HG03064 (cell line): Measurements from ENCODE around the gene PDE11A.

Source experiments
- ATAC-seq: cut with Tn5 transposase; IDR thresholded peaks from one replicate; pipeline ENCODE4 v1.9.1; 2021; ENCODE audit warnings: low read depth; ENCODE audit not compliant: unreplicated experiment

The PDE11A gene

GRCh38 chr2:177930916-177931315, 141.7 kb downstream of the PDE11A start:
- no peak for ATAC-seq

DNA sequence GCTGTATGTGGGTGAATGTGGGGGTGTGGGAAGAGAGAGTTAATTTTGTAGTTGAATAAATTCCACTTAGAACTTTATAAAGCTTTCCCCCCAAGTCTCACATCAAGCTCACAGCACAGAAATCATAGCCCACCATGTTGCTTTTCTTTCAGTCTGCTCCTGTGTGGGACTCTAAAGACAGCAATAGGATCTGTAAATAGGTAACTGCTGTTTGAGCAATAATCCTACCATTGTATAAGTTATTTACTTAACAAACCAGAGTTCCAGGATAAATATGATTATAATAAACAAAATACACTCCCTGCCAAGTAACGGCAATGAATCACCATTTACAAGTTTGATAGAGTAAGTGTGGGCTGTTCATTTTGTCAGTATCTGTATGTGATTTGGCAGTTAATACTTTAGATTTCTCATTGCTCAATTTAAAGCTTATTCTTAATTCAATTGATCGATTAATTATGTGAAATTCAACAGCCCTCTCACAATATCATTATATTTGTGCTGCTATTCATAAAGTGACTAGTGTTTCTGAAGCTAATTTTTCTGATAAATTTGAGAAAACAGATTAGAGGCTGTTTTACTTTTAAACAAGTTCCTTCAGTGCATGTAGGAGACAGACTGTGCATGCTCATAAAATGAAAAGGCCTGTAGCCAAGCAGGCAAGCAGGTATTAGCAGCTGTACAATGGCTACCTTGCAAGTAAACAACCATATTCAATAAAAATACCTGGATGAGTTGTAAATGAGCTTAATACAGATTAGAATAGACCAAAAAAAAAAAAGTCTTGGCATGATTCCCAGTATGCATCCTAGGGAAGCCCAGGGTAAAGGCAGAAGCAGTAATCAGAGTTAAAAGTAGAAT, 142.7 kb downstream of the PDE11A start:
- ATAC-seq = no peak

- no peak for ATAC-seq
Observed at GRCh38 chr2:177923323-177923722, 149.3 kb downstream of the PDE11A start.

DNA sequence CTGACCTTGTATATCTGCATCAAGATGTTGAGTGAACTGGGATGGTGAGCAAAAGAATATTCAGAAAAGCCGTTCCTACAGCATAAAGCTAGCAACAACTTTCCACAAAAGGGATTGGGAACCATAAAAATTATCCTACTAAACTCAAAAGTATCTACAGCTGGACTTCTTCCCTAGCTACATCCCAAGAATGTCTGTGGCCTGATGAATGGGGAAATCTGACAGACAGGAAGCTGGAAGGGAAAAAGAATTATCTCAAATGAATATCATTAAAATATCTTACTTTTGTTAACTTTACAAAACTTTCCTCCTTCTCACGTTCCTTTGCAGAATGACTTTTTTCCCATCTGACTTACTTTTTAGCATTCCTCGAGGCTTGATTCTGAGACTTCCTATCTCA, 150.9 kb downstream of the PDE11A start:
- no peak for ATAC-seq

- no peak for ATAC-seq
Observed at GRCh38 chr2:177917169-177917568, 155.4 kb downstream of the PDE11A start.

DNA sequence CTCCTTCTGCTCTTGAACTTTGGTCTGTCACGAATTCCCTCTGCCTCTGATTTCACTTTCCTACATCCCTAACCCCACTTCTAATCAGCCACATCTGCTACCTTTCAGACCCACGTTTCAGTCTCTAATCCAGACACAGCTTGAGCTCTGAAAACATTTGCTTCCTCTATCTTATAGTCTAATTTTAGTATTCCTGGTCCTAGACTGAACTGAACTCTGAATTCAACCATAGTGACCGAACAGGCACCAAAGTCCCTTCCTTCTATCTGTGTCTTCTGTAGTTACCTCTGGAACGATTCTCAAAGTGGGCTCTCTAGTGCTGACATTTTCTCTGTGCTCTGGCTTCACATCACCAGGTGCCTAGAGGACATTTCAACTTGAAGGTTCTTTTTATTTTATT, 156.2 kb downstream of the PDE11A start:
- ATAC-seq = no peak

GRCh38 chr2:177914247-177914646, 158.3 kb downstream of the PDE11A start:
- ATAC-seq = no peak

- no peak for ATAC-seq
Observed at GRCh38 chr2:177909962-177910361, 162.6 kb downstream of the PDE11A start.

- ATAC-seq = no peak
Observed at GRCh38 chr2:177908824-177909223, 163.8 kb downstream of the PDE11A start.

DNA sequence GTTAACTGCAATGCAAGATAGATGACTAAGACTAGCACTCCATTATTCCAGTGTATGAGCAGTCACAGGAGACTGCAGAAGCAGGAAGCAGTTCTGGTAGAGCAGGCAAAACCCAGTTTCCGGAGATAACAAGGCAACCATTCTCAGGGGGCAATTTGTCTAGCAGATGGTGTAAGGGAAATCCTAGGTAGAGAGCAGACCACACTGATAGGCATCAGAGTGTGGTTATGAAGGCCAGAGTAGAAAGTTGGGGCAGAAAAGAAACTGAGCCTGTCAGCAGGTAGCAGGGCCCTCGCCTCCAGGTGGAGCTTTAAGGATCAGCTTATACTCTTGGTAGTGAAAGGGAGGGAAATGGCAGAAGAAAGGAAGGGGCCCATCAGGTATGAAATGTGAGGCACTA, 164.4 kb downstream of the PDE11A start:
- ATAC-seq = no peak

GRCh38 chr2:177906041-177906718, 166.4 kb downstream of the PDE11A start:
- ATAC-seq = peak; percentile 82

DNA sequence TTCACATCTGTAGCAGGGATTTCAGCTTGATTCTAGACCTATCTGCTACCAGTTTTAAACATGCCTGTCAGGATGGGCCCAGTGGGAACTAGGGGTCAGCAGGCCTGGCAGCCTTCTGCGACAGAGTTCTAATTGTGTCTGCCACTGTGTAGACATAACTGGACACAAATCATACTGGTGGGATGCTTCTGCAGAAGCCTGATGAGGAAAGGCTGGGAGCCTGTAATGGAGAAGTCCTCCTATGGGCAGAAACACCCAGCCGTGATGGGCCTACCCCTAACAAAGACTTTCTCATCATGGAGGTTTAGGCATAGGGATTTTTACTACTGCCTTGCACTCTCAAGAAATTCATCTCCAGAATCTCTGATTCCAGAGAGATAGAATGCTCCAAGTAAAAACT, 166.9 kb downstream of the PDE11A start:
- ATAC-seq = no peak

DNA sequence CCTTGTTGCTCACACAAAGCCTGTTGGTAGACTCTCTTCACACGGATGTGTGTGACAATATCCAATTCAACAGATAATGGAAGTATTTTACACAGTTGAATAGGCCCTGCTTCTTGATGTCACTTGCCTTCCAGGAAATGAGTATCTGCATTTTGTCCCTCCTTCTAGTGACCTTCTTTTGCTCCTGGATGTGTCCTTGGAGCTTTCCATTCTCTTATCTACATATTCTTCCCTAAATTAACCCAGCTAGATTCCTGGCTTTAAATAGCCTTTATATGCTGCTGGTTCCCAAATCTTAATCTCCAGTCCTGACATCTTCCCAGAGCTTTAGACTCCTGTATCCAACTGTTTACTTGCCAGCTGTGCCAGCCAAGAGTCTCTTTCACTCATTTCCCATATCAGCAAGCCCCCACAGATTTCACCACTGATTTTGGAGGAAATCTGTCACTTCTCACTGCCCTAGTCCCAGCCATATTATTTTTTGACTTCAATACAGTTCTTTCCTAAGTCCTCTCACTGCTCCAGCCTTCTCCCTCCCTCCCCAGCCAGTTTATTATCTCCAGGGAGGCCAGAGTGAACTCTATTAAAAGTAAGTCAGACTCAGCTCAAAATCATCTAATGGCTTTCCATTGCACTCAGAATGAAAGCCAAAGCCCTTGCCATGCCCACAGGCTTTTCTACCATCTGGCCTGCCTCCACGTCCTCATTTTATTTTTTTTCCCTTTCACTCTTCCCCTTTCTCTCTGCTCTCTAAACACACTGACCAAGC, 170.0 kb downstream of the PDE11A start:
- no peak for ATAC-seq

GRCh38 chr2:177900082-177900481, 172.5 kb downstream of the PDE11A start:
- no peak for ATAC-seq

DNA sequence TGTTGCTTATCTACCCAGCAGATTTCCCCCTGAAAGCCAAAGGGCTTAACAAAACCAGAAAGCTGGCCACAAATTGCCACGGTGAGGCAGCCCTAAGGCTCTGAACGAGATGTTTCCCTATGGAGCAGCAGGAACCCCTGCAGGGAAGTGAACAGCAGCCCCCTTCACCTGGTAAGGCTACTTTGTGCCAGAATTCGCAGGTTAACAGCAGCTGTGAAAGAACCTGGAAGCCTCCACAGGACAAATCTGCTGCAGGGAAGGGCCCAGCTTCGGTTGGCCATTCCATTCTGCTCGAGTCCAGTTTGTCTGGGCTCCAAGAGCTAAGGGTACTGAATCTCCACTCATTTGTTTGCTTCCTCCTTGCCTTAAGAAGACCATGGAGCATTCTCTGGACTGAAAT, 175.3 kb downstream of the PDE11A start:
- no peak for ATAC-seq

DNA sequence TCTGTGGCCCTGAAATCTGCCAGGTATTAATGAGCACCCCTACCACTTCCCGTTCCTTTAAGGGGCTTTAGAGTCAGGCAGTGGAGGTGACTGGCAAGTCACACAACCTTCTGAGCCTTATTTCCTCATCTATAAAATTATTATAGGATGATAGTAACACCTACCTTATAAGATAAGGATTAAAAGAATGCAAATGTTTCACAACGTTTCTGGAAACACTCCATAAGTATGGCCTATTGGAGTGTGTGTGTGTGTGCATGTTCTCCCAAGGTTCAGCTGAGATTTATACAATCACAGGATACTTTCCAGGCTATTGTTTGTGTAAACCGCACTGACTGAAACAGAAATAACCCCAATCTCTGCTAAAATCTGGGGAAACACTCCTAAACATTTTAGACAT, 176.0 kb downstream of the PDE11A start:
- no peak for ATAC-seq

DNA sequence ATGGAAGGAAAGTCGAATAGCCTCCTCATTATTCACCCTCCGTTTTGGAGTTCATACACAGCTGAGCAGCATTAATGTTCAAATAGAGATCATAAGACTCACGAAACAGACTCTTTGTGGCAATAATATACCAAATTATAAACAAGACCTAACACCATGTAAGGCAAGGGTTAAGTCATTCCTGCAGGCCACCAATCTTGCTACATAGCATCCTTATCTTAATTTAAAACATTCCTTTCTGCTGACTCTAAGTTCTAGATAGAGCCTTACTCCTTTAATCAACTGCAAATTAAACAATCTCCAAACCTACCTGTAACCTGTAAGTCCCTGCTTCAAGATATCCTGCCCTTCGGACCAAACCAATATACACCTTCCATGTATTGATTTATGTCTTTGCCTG, 178.0 kb downstream of the PDE11A start:
- no peak for ATAC-seq

GRCh38 chr2:177893880-177894279, 178.7 kb downstream of the PDE11A start:
- no peak for ATAC-seq

- ATAC-seq = no peak
Observed at GRCh38 chr2:177891533-177891932, 181.0 kb downstream of the PDE11A start.

DNA sequence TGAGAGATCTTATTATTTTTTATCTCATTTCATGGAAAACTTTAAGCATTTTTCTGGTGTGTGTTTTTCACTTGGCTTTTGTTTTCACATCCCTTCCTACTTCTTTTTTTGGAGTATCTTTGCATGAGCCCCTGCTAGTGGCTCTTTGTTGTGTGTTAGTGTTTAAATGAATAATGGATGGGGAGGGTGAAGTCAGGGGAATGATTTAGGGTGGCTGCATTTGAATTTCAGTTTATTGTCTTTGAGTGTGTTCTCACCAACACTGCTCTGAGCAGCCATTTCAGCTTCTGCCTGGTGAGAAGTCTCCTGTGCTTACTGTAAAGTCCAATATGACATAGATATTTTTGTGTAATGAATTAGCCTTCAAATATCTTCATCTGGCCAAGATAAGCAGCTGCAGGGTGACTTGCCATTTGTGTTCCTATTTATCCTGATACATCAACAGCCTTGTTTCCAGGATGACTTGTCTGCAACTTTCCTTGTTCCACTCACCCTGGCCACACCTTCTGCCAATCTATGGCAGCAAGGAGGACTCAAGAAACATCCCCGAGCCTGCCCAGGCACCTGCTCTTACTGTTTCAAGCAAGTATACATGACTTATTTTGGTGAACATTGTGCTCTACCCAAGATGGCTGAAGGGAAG, 182.6 kb downstream of the PDE11A start:
- ATAC-seq = no peak

- no peak for ATAC-seq
Observed at GRCh38 chr2:177888581-177888980, 184.0 kb downstream of the PDE11A start.
